WERI-Rb-1 (cell line): Measurements from ENCODE around the gene KRI1.
"Not testable (repeated sequence)": the region's sequence is repeated elsewhere in the genome, so short reads cannot be mapped to it uniquely, and the experiment has no call there.

ENCODE experiments used
- DNase-seq: peaks from one replicate; pipeline ENCODE4 v3.0.0-alpha.2; 2020
- H3K27ac ChIP-seq: fragments of 250-450 bp; sonication (Bioruptor Pico); 2 replicates; pipeline ENCODE4 v1.5.1; 2020; ENCODE audit warnings: mild to moderate bottlenecking, moderate library complexity
- H3K27me3 ChIP-seq: fragments of 250-450 bp; sonication (Bioruptor Pico); 2 replicates; pipeline ENCODE4 v1.5.1; 2021; ENCODE audit warnings: mild to moderate bottlenecking, low read depth, moderate library complexity; ENCODE audit not compliant: insufficient read depth, severe bottlenecking
- H3K36me3 ChIP-seq: fragments of 250-450 bp; sonication (Bioruptor Pico); 2 replicates; pipeline ENCODE4 v1.5.1; 2020; ENCODE audit warnings: mild to moderate bottlenecking, moderate library complexity
- H3K4me3 ChIP-seq: 2 replicates; pipeline ENCODE4 v1.5.1; 2011; ENCODE audit warnings: low read depth, mild to moderate bottlenecking, control low read depth, low read length
- H3K9me3 ChIP-seq: fragments of 250-450 bp; sonication (Bioruptor Pico); 2 replicates; pipeline ENCODE4 v1.5.1; 2021; ENCODE audit warnings: mild to moderate bottlenecking, moderate library complexity; ENCODE audit not compliant: severe bottlenecking
- TF ChIP-seq, protein P1 (sequence below): IDR thresholded peaks from 2 replicates; pipeline ENCODE4 v1.5.1; 2011; ENCODE audit warnings: low read depth, mild to moderate bottlenecking, control low read depth, inconsistent platforms, low read length

The KRI1 gene

DNA sequence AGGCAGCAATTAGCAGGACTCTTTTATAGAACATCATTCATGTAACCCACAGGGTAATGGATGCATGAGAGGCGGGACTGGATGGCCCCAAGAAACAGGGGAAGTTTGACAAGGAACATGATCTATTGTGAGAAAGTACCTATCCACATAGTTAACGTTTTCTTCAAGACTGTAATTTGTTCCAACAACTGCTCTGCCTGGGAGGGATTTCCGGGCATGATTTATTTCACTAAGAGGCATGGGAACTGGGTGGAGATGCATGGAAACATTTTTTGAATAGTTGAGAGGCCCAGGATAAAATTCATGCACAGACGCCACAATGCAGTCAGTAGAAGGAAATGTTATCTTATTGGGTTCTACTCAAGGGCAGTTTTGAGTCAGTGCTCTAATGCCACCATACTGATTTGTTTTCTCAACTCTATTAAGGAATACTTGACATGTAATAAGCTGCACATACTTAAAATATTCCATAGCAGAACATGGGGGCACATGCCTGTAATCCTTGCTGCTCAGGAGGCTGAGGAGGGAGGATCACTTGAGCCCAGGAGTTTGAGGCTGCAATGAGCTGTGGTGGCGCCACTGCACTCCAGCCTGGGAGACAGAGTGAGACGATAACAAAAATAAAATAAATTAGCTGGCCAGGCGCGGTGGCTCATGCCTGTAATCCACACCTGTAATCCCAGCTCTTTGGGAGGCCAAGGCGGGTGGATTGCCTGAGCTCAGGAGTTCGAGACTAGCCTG is 32.0 kb downstream of the KRI1 start:
- Histone ChIP-seq H3K9me3 (no peaks in the 10 kb centered on the region), H3K27ac (no peak overlapping the region), H3K36me3 (no peaks in the 10 kb centered on the region), H3K27me3 (no peaks in the 10 kb centered on the region), H3K4me3 (no peak overlapping the region)
- no peak for DNase-seq
- TF ChIP-seq, protein P1, sequence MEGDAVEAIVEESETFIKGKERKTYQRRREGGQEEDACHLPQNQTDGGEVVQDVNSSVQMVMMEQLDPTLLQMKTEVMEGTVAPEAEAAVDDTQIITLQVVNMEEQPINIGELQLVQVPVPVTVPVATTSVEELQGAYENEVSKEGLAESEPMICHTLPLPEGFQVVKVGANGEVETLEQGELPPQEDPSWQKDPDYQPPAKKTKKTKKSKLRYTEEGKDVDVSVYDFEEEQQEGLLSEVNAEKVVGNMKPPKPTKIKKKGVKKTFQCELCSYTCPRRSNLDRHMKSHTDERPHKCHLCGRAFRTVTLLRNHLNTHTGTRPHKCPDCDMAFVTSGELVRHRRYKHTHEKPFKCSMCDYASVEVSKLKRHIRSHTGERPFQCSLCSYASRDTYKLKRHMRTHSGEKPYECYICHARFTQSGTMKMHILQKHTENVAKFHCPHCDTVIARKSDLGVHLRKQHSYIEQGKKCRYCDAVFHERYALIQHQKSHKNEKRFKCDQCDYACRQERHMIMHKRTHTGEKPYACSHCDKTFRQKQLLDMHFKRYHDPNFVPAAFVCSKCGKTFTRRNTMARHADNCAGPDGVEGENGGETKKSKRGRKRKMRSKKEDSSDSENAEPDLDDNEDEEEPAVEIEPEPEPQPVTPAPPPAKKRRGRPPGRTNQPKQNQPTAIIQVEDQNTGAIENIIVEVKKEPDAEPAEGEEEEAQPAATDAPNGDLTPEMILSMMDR, result no peak

DNA sequence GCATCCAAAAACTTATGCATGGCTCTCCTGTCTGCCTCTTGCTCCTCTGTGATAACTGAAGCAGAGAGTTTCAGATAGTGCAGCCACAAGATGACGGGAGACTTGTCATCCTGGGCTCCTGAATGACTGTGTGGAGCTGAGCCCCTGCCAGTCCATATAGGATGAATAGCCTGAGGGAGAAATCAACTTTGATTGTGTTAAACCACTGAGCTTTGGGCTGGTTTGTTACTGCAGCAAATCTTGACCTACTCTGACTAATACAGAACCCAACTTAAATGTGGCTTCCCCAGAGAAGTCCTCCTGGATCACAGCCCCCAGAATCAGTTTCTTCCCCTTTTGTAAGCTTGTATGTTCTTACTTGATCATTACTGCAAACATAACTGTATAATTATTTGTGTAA is 33.4 kb downstream of the KRI1 start:
- Histone ChIP-seq H3K27ac (no peak overlapping the region), H3K36me3 (no peaks in the 10 kb centered on the region), H3K27me3 (no peaks in the 10 kb centered on the region), H3K9me3 (no peaks in the 10 kb centered on the region), H3K4me3 (no peak overlapping the region)
- TF ChIP-seq, protein P1, result no peak
- DNase-seq, result no peak

DNA sequence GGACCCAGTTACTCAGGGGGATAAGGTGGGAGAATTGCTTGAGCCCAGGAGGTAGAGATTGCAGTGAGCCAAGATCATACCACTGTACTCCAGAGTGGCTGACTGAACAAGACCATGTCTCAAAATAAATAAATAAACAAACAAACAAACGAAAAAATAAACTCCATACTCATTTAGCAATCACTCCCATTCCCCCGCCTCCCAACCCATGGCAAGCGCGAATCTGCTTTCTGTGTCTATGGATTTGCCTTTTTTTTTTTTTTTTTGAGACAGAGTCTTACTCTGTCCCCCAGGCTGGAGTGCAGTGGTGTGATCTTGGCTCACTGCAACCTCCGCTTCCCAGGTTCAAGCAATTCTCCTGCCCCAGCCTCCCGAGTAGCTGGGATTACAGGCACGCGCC is 38.9 kb downstream of the KRI1 start:
- not testable (repeated sequence) for H3K36me3 ChIP-seq, H3K4me3 ChIP-seq, H3K9me3 ChIP-seq, H3K27ac ChIP-seq, DNase-seq, H3K27me3 ChIP-seq

DNA sequence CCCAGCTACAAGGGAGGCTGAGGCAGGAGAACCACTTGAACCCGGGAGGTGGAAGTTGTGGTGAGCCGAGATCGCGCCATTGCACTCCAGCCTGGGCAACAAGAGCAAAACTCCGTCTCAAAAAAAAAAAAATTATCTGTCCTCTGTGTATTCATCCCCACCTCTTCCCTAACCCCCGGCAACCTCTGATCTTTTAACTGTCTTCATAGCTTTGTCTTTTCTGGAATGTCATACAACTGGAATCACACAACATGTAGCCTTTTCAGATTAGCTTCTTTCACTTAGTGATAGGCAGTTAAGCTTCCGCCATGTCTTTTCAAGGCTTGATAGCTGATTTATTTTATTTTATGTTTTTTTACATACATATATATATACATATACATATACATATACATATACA is 40.2 kb downstream of the KRI1 start:
- no peak overlapping the region for H3K27ac ChIP-seq
- H3K9me3 ChIP-seq, result no peaks in the 10 kb centered on the region
- H3K36me3 ChIP-seq, result no peaks in the 10 kb centered on the region
- no peak overlapping the region for H3K4me3 ChIP-seq
- no peak for DNase-seq
- TF ChIP-seq, protein P1, result no peak
- H3K27me3 ChIP-seq, result no peaks in the 10 kb centered on the region

DNA sequence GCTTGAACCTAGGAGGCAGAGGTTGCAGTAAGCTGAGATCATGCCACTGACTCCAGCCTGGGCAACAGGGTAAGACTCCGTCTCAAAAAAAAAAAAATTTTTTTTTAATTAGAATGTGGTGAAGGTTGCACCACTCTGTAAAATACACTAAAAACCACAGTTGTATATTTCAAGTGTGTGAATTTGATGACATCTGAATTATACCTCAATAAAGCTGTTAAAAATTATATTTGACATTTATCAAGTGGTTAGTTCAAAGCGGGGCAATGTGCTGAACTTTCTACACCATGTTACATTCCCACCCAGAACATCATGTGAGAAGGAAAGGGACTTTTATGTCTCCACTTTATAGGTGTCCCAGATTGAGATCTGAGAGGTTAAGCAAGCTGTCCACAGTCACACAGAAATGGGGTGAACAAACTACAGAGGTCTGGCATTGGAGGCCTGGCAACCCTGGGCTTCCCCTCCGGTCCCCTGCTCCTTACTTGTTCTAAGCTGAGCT is 42.6 kb downstream of the KRI1 start:
- H3K27me3 ChIP-seq, result no peaks in the 10 kb centered on the region
- H3K9me3 ChIP-seq, result no peaks in the 10 kb centered on the region
- DNase-seq, result no peak
- no peak overlapping the region for H3K27ac ChIP-seq
- TF ChIP-seq, protein P1, result no peak
- H3K4me3 ChIP-seq, result no peak overlapping the region
- no peaks in the 10 kb centered on the region for H3K36me3 ChIP-seq

DNA sequence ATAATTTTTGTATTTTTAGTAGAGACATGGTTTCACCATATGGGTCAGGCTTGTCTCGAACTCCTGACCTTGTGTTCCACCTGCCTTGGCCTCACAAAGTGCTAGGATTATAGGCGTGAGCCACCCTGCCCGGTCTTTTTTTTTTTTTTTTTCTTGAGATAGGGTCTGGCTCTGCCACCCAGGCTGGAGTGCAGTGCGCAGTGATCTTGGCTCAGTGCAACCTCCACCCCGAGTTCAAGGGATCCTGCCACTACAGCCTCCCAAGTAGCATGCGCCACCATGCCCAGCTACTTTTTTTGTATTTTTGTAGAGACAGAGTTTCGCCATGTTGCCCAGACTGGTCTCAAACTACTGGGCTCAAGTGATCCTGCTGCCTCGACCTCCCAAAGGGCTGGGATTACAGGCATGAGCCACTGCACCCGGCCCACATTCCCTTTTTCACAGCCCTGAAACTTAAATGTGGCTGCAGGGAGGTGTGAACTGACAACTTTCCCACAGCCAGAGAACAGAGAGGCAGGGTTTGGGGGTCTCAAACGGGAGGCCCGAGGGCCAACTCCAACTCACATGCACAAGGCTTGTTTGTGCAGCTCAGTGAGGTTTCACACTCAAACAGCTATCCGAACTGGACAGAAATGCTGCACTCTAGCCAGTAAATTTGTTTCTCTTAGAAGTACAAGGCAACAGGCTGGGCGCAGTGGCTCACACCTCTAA is 44.2 kb downstream of the KRI1 start:
- Histone ChIP-seq H3K27me3 (no peaks in the 10 kb centered on the region), H3K9me3 (no peaks in the 10 kb centered on the region)
- no peak for DNase-seq

More for the DNA sequence above, 44.2 kb downstream of the KRI1 start:
- Histone ChIP-seq H3K36me3 (no peaks in the 10 kb centered on the region), H3K27ac (no peak overlapping the region), H3K4me3 (no peak overlapping the region)
- TF ChIP-seq, protein P1, result no peak
